ENCODE results near the gene PURA. TPM values are rescaled to one million over a fixed set of nuclear protein-coding genes. Genes with fewer than 3 reads are reported as not detected.
"Not testable (repeated sequence)": the region's sequence is repeated elsewhere in the genome, so short reads cannot be mapped to it uniquely, and the experiment has no call there.

The PURA gene
- total RNA-seq, 1 donor from 2014 or later: 18.3 TPM

DNA sequence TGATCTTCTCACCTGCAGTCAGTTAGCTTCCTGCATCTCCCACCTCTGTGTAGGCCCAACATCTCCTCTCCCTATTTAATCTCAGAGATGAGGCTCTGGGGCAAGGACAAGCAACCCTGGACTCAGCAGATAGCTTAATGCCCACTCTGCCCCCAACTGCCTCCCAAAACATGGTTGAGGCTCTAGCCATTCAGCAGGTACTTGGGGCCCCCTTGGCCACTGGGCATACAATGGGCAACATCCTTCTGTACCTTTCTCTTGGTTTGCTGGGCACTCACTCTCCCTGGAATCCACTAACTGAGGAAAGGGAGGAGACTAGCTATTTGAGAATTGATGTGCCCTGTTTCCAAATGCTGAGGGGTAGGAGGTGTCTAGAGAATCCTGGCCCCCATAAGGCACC is 21.2 kb downstream of the PURA start:
- no peak for DNase-seq

DNA sequence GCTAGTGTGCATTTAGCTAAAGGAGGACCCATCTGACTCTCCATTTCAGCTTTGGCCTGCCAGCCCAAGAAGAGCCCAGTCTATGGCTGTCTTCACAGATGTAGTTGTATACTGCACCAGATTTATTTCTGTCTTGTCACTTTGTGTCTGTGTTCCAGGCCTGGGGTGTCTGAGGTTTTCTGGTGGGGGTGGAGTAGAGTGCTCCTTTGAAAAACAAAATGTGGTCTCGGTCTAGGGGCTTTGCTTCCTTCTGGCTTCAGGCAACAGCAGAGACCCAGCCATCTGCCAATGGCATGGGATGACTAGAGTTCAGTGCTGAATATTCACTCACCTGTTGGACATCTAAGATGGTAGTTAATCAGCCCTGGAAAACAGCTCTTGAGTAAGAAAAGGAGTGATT is 22.7 kb downstream of the PURA start:
- no peak for DNase-seq

DNA sequence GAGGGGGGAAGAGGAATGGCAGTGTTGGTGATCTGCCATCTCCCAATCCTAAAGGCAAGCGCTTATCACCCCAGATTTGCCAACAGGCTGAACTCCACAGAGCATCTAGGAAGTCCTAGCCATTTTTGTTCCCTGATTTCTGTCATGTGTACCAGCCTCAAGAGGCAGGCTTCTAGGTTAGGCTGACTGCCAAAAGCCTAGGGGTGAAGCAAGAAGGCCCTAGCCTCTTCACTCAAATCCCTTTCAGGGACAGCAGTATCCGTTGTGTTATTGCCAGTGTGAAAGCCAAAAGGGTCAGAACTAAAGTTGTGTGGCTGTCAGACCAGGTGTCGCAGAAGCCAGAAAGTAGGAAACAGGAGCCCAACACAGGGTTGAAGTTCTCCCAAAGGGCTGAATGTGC is 26.5 kb downstream of the PURA start:
- no peak for DNase-seq

DNA sequence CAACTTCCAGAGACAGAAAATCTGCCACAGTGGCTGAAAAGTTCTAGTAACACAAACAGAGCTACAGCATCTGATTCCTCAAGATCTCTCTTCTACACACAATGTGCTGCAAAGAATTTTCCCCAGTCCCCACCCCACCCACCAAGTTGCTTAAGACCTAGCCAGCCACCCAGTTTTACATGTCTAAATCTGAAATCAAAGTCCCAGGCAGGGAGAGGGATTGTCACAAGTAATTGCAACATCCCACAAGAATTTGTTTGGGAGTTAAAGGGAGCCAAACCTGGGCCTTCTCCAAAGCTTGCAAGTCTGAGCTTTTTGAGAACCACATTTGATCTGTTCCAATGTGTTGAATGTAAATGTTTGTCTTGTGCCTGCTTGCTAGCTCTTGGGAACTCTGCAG is 27.3 kb downstream of the PURA start:
- no peak for DNase-seq

DNA sequence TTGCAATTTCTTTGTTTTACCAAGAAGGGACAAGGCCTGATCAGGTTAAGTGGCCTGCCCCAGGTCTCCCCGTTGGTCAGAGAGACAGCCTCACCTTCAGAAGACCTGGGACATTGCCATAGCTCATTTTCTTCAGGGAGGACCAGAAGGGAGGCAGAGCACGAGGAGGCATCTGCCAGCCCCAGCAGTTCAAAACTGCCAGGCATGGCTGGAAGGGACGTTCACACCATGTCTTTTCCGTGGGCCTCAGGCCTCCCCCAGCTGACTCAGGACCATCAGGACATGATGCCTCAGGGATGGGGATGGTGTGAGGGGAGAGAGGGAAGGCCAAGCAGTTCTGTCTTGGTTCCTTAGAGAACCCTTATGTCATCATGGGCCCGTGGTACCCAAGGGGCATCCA is 28.3 kb downstream of the PURA start:
- no peak for DNase-seq

DNA sequence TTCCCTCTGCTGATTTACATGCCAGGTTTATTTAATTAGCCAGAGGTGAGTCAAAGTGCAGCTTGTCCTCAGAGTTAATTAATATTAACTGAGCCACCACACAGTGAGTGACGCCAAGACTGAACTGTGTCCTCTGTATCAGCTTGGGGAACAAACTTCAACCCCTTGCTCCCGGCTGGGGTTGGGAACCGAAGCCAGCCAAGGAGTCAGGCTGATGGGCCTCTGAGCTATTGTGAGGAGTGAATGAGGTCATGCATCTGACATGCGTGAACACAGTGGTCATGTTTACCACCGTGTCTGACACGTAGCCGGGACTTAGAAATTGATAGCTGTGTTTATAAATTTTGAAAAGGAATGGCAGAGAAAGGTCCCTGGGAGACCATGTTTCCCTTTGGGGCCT is 28.9 kb downstream of the PURA start:
- no peak for DNase-seq

DNA sequence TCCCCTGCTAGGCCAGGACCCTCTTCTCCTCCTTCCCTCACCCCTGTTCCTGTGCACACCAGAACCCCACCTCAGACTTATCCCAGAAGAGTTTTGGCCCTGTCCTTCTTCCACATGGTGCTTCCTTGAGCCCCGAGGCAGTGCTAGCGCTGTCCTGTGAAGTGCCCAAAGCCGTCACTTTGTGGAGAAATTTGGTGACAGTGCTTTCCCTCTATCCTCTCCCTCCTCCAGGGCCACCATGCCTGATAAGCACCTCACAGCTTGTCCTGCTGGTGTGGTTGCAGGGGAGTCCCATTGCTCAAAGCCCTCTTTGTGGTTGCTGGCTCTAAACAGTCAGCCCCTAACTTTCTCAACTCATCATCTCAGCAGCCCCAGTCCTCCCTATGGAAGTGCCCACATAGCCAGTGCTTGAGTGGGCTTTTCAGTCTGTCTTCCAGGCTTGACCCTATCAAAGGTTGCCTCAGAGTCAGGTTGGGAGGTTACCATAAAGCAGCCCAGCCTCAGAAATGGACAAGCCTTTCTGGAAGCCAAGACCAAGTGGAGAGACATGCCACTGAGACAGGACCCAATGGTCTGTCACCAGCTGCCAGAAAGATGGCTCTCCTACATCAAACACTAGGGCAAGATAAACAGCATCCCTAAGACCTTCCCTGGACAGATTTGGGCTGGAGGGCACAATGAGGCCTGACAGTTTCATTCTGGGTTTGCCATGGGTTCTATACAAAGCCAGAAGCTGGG is 29.8 kb downstream of the PURA start:
- no peak for DNase-seq

DNA sequence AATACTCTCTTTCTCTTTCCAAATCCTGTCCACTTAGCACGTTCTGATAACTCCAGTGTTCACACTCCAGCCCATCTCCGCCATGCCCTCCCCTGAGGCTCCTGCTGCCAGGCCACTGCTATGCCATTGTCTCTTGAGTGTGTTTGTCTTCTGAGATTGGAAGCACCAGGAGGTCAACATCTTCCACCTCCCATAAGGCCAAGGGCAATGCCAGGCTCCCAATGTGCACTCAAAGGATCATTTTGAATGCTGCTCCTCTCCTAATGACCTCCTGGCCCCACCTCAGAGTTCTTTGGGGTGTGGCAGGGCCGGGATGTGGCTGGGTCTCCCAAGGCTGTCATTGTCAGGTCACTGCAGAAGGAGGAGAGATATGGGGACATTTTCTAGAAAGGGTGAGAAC is 31.3 kb downstream of the PURA start:
- DNase-seq: no peak

DNA sequence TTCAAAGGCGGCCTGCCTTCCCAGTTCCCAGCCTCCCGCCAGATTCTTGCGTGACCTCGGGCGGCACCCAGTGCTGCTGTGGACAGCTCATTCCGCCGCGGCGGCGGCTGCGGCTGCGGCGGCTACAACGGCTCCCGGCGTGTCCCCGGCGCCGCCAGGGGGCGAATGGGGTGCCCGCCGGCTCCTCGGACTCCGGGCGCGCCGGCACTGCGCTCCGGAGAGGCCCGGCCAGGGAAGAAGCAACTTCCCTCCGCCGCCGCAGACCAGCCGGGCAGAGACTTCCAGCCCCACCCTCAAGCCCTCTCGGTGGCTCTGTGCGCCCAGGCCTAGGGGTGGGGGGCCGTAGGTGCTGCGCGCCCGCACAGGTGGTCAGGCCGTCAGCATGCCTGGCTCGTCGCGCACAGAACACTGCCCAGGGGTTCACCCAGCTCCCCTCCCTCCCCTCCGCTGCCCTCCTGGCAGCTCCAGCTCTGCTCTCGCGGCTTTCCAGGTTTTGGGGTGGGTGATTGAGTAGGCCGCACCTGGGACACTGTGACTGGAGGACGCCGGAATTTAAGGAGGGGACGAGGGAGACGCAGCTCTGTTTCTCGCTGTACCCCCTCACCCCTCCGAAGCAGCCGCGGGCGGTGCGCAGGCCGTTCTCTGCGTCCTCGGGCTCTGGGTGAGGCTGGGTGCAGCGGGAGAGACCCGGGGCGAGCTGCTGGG is 32.1 kb downstream of the PURA start:
- DNase-seq: peak; percentile 76

DNA sequence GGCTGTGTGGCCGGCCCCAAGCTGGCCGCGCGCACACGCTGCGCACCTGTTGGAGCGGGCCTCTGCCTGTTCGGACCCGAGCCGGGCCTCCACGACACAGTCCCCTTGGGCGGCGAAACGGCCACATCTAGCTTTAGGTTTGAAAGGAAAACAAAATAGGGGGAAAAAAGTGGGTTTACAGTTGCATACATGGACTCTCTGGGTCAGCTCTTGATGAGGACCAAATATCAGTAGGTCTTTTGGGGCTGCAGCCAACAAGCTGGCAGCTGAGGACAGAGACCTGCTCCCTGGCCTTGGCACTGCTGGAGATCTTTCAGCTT is 32.6 kb downstream of the PURA start:
- DNase-seq: no peak

DNA sequence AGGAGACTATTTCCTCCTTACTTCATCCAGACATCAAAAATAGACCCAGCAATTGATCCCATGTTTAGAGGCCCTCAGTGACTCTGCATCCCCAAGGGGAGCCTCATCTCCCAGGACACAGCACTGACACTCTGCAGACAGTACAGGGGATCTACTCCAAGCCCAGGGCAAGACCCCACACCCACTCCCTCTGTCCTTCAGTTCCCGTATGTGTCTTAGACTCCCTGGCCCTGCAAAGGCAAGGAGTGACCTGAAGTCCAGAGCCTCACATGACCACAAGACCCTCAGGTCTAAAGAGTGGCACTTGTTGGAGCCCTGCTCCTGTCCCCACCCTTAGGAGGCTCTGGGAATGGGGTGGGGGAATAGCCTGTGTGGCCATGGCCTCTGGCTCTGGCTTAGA is 33.6 kb downstream of the PURA start:
- DNase-seq: no peak

DNA sequence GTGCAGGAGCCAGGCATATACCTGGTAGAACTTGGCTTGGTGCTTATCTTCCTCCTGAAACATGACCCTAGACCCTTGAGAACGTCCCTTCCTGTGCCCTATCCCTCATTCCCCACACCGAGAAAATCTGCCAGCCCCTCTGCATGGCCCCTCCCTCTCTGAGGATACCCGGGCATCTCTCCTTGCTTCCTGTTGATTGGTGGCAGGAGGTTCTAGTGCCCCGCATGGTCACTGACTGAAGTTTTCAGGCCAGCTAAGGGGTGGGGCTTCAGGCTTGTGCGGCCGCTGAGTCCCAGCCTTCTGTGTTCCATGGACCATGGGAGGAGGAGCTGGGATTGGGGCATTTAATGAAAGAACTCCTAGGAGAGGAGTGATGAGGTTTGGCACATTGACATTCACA is 34.6 kb downstream of the PURA start:
- DNase-seq: no peak

DNA sequence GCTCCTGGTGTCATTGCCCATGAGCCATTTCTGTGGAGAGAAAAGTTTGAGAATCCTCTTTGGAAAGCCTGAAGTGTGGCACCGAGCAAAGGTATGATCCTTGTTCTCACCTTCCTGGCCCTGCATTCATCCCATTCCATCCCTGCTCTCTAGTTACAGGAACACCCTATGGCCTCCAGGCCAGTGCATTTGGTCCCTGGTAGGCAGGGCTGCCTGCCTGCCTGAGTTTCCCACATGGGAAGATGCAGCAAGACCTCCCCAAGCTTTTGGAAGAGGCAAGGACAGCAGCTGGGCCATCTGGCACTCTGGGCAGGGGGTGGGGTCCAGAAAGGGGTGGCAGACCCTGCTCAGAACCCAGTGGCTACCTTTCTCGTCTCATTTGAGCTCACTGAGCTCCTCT is 36.3 kb downstream of the PURA start:
- DNase-seq: no peak

DNA sequence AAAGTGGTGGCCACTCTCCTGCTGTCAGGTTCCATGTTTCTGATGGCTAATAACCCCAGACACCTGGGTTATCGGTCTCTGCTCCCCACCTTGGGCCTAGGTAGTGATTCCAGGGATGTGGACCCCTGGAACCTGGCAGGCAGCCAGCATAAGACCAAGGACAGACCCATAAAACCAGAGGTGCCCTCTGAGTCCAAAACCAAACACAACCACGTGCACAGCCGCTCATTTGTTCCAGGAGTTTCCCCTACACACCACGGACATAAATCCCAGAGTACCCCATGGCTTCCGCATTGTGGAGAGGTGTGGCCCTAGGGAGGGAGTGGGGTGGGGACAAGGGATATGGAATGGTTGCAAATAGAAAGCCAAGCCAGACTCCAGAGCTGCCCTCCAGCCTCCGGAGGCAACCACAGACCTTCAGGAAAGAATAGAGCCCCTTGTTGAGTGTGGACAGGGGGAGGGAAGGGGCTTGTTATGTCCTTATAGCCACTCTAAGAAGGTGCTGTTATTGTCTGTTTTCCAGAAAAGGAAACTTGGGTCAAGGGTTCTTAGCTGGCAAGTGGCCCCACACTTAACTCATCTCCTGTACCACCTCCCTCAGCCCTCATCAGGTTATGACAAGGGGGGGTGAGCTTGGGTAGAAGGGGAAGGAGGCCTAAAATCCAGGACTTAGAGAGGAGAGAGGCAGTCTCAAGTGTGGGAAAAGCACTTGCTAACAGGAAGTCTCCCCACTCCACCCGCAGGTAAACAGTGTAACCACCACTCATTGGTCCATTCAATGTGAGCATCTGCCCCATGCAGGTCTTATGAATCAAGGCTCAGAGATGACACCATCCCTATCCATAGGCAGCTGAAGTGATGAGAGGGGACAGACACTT is 37.5 kb downstream of the PURA start:
- DNase-seq: no peak

DNA sequence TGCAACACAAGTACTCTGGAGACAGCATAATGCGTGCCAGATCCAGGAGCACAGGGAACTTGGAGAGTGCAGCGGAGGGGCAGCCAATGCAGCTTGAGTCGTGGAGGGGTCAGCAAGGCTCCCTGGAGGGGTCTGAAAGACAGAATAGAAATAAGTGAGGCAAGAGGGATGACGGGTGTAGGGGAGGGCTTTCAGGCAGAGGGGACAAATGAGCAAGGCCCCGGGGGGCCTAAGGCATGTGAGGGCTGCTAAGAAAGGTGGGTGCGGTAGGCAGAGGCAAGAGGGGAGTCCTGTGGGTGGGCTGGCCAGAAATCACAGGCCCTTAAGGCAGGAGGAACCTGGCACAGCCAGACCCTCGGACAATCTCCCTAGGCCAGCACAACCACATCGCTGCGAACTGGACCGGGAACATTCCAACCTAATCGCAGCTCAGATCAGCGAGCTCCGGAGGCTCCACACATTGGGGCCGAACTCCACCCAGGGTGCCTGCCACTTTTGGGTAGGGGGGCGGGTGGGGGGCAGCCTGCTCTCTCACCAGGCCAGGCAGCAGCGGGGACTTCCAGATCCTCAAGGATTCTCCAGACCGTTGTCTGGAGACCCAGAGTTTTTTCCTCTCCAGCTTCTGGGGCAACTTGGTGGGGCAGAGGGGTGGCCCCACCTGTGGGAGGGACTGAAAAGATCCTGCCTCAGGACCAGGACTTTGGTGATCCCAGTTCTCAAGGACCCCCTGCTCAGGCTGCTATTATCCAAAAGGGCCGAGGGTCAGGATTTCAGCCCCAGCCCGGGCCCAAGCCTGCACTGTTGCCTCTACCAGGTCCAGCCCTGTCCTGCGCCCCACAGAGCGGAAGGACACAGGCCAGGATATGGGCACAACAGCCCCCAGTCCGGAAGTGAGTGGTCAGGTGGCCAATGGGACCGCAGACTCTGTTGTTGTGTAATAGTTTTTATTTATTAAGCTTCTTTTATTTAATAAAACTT is 38.4 kb downstream of the PURA start:
- DNase-seq: no peak

DNA sequence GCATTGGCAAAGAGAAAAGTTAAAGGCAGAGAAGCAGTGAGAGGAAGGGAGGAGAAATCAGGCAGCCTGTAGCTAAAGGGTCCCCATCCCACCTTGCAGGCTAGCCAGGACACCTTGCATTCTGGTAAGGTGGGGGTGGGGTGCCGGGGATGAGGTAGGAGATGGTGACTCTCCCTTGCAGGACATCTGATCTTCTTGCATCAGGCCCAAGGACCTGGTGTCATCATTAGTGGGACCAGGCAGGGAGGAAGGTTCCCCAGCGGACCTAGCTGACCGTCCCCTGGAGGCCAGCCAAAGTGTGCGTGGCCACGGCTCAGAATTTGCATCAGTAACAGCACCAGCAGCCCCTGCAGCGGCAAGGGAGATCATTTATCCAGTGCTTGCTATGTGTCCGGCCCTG is 39.3 kb downstream of the PURA start:
- no peak for DNase-seq

DNA sequence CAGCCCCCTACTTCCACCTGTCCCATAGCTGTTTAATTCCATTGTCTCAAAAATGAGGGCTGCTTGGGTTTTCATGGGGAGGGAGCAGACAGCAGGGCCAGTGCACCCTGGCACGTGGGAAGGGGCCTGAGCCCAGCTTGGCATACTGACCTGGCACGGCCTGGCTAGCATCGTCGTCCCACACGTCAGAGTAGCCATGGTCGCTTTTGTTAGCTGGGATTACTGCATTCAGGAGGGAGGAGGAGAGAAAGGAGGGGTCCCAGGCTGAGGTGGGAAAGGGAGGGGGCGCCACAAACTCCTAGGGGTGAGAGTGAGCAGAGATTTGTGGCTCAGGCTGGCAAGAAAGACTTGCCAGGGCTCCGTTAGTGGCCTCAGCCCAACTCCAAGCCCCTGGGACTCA is 40.0 kb downstream of the PURA start:
- no peak for DNase-seq

DNA sequence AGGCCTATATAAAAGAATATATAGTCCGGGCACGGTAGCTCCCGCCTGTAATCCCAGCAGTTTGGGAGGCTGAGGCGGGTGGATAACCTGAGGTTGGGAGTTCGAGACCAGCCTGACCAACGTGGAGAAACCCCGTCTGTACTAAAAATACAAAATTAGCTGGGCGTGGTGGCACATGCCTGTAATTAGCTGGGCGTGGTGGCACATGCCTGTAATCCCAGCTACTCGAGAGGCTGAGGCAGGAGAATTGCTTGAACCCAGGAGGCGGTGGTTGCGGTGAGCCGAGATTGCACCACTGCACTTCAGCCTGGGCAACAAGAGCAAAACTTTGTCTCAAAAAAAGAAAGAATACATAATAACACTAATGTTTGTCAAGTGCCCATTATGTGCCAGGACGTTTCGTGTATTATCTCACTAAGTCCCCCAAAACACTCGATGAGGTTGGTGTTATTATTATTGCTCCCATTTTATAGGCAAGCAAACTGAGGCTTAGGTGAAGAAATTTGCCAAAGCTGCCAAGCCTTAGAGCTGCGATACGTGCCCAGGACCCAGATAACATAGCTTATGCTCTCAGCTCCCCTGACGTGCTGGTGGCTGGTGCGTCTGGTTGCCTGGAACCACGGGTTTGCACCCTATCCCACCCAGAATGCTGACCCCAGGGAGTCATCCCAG is 40.9 kb downstream of the PURA start:
- not testable (repeated sequence) for DNase-seq

DNA sequence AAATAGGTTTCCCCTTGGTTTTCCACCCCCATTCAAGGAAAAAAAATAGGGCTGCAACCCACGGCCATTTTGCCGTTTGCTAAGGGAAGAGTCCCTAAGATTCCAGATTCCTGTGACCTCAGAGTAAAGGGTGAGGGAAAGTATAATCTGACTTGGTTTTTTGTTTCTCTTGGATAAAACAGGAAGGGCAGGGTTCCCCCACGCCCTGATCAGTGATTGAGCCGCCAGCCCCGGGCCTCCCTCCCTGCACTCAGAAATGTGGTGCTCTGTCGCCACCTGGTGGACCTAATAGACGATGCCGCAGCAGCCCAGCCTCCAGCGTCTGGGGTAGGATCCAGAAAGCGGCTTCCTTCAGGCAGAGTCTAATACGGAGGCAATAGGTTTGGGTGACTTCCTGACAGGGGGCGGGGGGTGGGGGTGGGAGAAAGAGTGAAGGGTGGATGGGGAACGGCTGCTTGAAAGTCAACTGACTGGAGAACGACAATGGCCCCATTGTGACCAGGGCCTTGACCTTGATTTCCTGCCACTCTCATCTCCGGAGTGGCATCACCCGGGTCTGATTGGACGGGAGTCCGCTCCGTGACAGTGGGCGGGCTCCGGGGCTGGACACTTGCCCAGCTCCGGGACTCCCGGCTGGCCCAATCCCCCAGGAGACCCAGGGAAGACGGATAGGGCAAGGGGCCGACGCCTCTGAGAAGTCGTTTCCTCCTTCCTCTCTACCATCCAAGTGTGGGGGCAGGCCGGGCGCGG is 43.3 kb downstream of the PURA start:
- DNase-seq: peak; percentile 95

DNA sequence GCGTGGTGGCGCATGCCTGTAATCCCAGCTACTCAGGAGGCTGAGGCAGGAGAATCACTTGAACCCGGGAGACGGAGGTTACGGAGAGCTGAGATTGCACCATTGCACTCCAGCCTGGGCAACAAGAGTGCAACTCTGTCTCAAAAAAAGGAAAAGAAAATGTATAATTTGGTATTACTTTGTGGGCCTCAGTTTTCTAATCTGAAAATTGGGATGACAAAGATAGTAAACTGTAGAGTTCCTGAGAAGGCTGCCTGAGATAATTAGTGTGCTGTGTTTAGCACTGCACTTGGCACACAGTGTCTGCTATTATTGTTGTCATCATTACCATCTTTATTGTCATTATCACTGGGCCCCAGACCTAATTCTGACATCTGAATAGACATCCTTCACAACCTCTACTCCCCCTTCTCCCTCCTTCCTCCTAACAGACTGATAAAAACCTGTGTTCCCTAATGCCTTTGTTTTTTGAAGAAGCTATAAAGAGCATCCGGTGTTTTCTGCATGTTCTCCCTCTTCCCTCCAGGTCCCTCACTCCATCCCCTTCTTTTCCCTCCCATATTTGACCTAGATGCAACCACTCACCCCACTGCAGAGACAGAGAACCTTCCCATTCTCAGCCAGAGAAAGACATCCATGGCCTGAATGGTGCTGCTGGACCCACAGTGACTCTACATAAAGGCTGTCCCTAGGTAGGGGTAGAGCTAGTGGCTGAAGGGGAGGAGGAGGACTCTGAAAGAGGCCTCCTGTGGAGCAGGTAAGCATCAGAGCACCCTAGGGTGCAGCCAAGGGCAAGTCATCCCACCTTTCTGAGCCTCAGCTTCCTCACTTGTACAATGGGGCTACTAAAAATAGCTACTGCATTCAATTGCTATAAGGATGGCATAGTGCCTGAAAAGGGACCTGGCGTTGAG is 45.4 kb downstream of the PURA start:
- no peak for DNase-seq

All from tongue (tissue), 2 donors.